HepG2 (cell line): ENCODE data around the gene NDUFS2. TPM values are rescaled to one million over a fixed set of nuclear protein-coding genes. Genes with fewer than 3 reads are reported as not detected.

Experiments
- CBX2 ChIP-seq, 2 experiments: fragments of 200-600 bp in 1 of 2; sonication (generic); formaldehyde crosslinking in 1 of 2; IDR thresholded peaks; 2 replicates each; pipeline versions ENCODE4 v1.7.0 to v1.8.1; 2018 to 2022; ENCODE audit warnings: low read depth in 2 of 2, low read length in 1 of 2, mild to moderate bottlenecking in 1 of 2, missing genetic modification reagents in 1 of 2
- ELF4 ChIP-seq: sonication (generic); formaldehyde crosslinking; IDR thresholded peaks from 2 replicates; pipeline ENCODE4 v1.5.0; 2020; ENCODE audit warnings: missing genetic modification reagents, mild to moderate bottlenecking, moderate library complexity, borderline replicate concordance
- ISL2 ChIP-seq: sonication (generic); formaldehyde crosslinking; IDR thresholded peaks from 2 replicates; pipeline ENCODE4 v1.5.0; 2020; ENCODE audit warnings: missing genetic modification reagents
- MATR3 ChIP-seq: sonication (generic); formaldehyde crosslinking; IDR thresholded peaks from 2 replicates; pipeline ENCODE4 v1.4.0; 2020; ENCODE audit warnings: missing genetic modification reagents
- NFYB ChIP-seq: sonication (generic); formaldehyde crosslinking; IDR thresholded peaks from 2 replicates; pipeline ENCODE4 v1.4.0; 2020; ENCODE audit warnings: missing genetic modification reagents
- NR2C2 ChIP-seq: sonication (generic); formaldehyde crosslinking; IDR thresholded peaks from 2 replicates; pipeline ENCODE4 v1.4.0; 2020; ENCODE audit warnings: missing genetic modification reagents, mild to moderate bottlenecking, moderate library complexity, borderline replicate concordance
- RBM22 ChIP-seq: fragments of 200-400 bp; formaldehyde crosslinking; optimal IDR thresholded peaks from 2 replicates; pipeline ENCODE3; 2017; ENCODE audit warnings: mild to moderate bottlenecking, low read length, moderate library complexity
- REXO4 ChIP-seq: sonication (generic); formaldehyde crosslinking; IDR thresholded peaks from 2 replicates; pipeline ENCODE4 v1.8.0; 2022; ENCODE audit warnings: missing genetic modification reagents, mild to moderate bottlenecking, borderline replicate concordance
- TBX2 ChIP-seq: sonication (generic); formaldehyde crosslinking; IDR thresholded peaks from 2 replicates; pipeline ENCODE4 v1.5.0; 2020; ENCODE audit warnings: missing genetic modification reagents, mild to moderate bottlenecking, borderline replicate concordance
- TMF1 ChIP-seq: sonication (generic); formaldehyde crosslinking; IDR thresholded peaks from 2 replicates; pipeline ENCODE4 v1.8.1; 2022; ENCODE audit warnings: low read depth, missing genetic modification reagents
- ZBTB38 ChIP-seq: sonication (generic); formaldehyde crosslinking; IDR thresholded peaks from 2 replicates; pipeline ENCODE4 v1.5.1; 2020; ENCODE audit warnings: mild to moderate bottlenecking, missing genetic modification reagents
- ZNF143 ChIP-seq: sonication (generic); formaldehyde crosslinking; IDR thresholded peaks from 2 replicates; pipeline ENCODE4 v1.4.0; 2020; ENCODE audit warnings: missing genetic modification reagents
- ZNF17 ChIP-seq: sonication (generic); formaldehyde crosslinking; IDR thresholded peaks from 2 replicates; pipeline ENCODE4 v1.5.0; 2020; ENCODE audit warnings: mild to moderate bottlenecking, missing genetic modification reagents
- ZNF274 ChIP-seq: sonication (generic); formaldehyde crosslinking; IDR thresholded peaks from 2 replicates; pipeline ENCODE4 v1.5.1; 2020; ENCODE audit warnings: mild to moderate bottlenecking, missing genetic modification reagents
- ZNF501 ChIP-seq: sonication (generic); formaldehyde crosslinking; IDR thresholded peaks from 2 replicates; pipeline ENCODE4 v1.5.1; 2020; ENCODE audit warnings: mild to moderate bottlenecking, moderate library complexity, missing genetic modification reagents
- ZNF589 ChIP-seq: sonication (generic); formaldehyde crosslinking; conservative IDR thresholded peaks from 2 replicates; pipeline ENCODE4 v1.8.0; 2022; ENCODE audit warnings: mild to moderate bottlenecking, moderate library complexity, missing genetic modification reagents
- ZNF749 ChIP-seq: sonication (generic); formaldehyde crosslinking; IDR thresholded peaks from 2 replicates; pipeline ENCODE4 v1.8.0; 2022; ENCODE audit warnings: mild to moderate bottlenecking, missing genetic modification reagents, moderate library complexity, borderline replicate concordance
- ZSCAN12 ChIP-seq: sonication (generic); formaldehyde crosslinking; IDR thresholded peaks from 2 replicates; pipeline ENCODE4 v1.9.0; 2021; ENCODE audit warnings: mild to moderate bottlenecking, missing genetic modification reagents
- polyA plus RNA-seq, 8 experiments: library from polyadenylated mRNA; depleted of rRNA in 3 of 8; stranded (reverse) in 7 of 8; unstranded in 1 of 8; fragments of >200 nt; fragmentation: Illumina TruSeq in 4 of 8; extraction: Trizol in 4 of 8; gene quantifications; 2 replicates each; pipeline versions ENCODE4 v1.2.1 to v1.2.3, GENCODE V29; 2011 to 2016; ENCODE audit warnings: low read depth in 4 of 8, missing spikeins in 1 of 8, mixed read lengths in 1 of 8; ENCODE audit not compliant: insufficient read depth in 1 of 8
- total RNA-seq, 5 experiments: library from RNA; depleted of rRNA; stranded (reverse); fragments of >200 nt; fragmentation: Illumina TruSeq; extraction: Trizol; gene quantifications; 2 replicates each; pipeline ENCODE4 v1.2.3, GENCODE V29; 2016; ENCODE audit warnings: low read depth in 1 of 5
- TF ChIP-seq, protein P1 (sequence below): sonication (generic); formaldehyde crosslinking; IDR thresholded peaks from 2 replicates; pipeline ENCODE4 v1.5.0; 2020; ENCODE audit warnings: missing genetic modification reagents, mild to moderate bottlenecking, borderline replicate concordance
- TF ChIP-seq, protein P2 (sequence below): sonication (generic); formaldehyde crosslinking; IDR thresholded peaks from 2 replicates; pipeline ENCODE4 v1.5.0; 2020; ENCODE audit warnings: missing genetic modification reagents
- TF ChIP-seq, protein P3 (sequence below): sonication (generic); formaldehyde crosslinking; IDR thresholded peaks from 2 replicates; pipeline ENCODE4 v1.4.0; 2020; ENCODE audit warnings: missing genetic modification reagents
- TF ChIP-seq, protein P4 (sequence below): sonication (generic); formaldehyde crosslinking; IDR thresholded peaks from 2 replicates; pipeline ENCODE4 v1.5.0; 2020; ENCODE audit warnings: missing genetic modification reagents, mild to moderate bottlenecking, borderline replicate concordance
- TF ChIP-seq, protein P5 (sequence below): sonication (generic); formaldehyde crosslinking; IDR thresholded peaks from 2 replicates; pipeline ENCODE4 v1.8.0; 2022; ENCODE audit warnings: missing genetic modification reagents, mild to moderate bottlenecking, inconsistent platforms, borderline replicate concordance

The NDUFS2 gene
- total and polyA plus RNA-seq, 2 of the 13 experiments (the other 11 are each of a cell fraction or from before 2014, with no cell fraction given) = 89.9 to 118 TPM

DNA sequence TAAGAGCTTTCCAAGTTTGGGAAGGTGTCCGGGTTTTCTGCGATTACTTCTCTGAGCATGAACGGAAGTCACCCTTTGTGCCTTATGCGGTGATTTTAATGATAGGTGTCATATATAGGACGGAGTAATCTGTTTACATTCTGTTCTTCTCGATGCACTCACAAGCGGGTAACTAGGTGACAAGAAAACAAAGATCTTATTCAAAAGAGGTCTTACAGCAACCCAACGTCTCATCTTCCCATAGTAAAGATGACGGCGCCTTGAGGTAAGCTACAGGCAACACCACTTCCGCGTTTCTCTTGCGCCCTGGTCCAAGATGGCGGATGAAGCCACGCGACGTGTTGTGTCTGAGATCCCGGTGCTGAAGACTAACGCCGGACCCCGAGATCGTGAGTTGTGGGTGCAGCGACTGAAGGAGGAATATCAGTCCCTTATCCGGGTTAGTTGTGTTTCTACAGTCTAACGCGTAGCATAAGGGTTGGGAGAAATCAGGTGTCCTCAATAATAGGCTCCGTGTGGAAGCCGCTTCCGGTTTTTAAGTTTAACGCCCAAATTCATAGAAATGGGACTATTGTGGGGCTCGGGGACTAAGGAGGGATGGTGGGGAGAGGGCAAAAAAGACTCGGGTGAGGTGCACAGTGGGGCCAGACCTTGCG lies 48.4 kb upstream of the NDUFS2 start, which contains the start of gene UFC1 (continued):
- TF ChIP-seq, protein P1, sequence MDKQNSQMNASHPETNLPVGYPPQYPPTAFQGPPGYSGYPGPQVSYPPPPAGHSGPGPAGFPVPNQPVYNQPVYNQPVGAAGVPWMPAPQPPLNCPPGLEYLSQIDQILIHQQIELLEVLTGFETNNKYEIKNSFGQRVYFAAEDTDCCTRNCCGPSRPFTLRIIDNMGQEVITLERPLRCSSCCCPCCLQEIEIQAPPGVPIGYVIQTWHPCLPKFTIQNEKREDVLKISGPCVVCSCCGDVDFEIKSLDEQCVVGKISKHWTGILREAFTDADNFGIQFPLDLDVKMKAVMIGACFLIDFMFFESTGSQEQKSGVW = no peak
- TF ChIP-seq ZNF749 (CRISPR knock-in tag) = peak; percentile 77; the same call in 1 of the 2 replicates
- TF ChIP-seq, protein P2, sequence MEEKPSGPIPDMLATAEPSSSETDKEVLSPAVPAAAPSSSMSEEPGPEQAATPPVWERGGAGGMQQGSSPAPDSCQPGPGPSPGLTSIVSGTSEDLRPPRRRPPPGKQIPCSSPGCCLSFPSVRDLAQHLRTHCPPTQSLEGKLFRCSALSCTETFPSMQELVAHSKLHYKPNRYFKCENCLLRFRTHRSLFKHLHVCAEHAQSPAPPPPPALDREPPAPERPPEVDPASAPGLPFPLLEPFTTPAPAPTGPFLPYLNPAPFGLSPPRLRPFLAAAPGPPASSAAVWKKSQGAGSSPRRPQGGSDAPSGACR (CRISPR knock-in tag) = no peak; the same call in 1 of the 2 replicates
- no peak for TF ChIP-seq CBX2 (IDR thresholded peaks at IDR 0.05; ENCODE audit: low read depth, low read length)
- no peak for TF ChIP-seq CBX2 (CRISPR knock-in tag; IDR thresholded peaks at IDR 0.05; ENCODE audit: low read depth)
- TF ChIP-seq ISL2 = no peak
- no peak for TF ChIP-seq REXO4 (CRISPR knock-in tag)
- TF ChIP-seq ZBTB38 (CRISPR knock-in tag) = no peak
- no peak for TF ChIP-seq ZNF17
- peak; percentile 78; the same call in 1 of the 2 replicates for TF ChIP-seq NR2C2
- TF ChIP-seq NFYB (CRISPR knock-in tag) = no peak
- TF ChIP-seq TMF1 (CRISPR knock-in tag) = no peak
- peak; percentile 48; the same call in 1 of the 2 replicates for TF ChIP-seq ZNF143 (CRISPR knock-in tag)
- no peak for TF ChIP-seq MATR3 (CRISPR knock-in tag)
- TF ChIP-seq, protein P3, sequence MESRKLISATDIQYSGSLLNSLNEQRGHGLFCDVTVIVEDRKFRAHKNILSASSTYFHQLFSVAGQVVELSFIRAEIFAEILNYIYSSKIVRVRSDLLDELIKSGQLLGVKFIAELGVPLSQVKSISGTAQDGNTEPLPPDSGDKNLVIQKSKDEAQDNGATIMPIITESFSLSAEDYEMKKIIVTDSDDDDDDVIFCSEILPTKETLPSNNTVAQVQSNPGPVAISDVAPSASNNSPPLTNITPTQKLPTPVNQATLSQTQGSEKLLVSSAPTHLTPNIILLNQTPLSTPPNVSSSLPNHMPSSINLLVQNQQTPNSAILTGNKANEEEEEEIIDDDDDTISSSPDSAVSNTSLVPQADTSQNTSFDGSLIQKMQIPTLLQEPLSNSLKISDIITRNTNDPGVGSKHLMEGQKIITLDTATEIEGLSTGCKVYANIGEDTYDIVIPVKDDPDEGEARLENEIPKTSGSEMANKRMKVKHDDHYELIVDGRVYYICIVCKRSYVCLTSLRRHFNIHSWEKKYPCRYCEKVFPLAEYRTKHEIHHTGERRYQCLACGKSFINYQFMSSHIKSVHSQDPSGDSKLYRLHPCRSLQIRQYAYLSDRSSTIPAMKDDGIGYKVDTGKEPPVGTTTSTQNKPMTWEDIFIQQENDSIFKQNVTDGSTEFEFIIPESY (CRISPR knock-in tag) = 0 out of 2 replicates have a peak, but pooled peaks have one; percentile 9
- TF ChIP-seq, protein P4, sequence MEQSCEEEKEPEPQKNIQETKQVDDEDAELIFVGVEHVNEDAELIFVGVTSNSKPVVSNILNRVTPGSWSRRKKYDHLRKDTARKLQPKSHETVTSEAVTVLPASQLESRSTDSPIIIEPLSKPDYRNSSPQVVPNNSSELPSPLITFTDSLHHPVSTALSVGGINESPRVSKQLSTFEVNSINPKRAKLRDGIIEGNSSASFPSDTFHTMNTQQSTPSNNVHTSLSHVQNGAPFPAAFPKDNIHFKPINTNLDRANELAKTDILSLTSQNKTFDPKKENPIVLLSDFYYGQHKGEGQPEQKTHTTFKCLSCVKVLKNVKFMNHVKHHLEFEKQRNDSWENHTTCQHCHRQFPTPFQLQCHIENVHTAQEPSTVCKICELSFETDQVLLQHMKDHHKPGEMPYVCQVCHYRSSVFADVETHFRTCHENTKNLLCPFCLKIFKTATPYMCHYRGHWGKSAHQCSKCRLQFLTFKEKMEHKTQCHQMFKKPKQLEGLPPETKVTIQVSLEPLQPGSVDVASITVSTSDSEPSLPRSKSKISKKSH (CRISPR knock-in tag) = no peak
- 0 out of 2 replicates have a peak, but pooled peaks have one; percentile 36 for TF ChIP-seq ZNF589
- TF ChIP-seq, protein P5, sequence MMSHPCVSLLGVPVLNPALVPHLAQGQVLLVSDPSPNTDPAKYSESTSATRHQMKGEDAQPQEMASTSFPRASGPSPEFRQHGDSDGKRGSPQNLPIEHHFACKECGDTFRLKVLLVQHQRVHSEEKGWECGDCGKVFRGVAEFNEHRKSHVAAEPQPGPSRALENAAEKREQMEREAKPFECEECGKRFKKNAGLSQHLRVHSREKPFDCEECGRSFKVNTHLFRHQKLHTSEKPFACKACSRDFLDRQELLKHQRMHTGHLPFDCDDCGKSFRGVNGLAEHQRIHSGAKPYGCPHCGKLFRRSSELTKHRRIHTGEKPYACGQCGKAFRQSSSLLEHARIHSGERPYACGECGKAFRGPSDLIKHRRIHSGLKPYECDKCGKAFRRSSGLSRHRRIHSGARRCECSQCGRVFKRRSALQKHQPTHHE (CRISPR knock-in tag) = peak; percentile 27; the same call in 1 of the 2 replicates
- TF ChIP-seq ELF4 (CRISPR knock-in tag) = peak; percentile 95
- peak; percentile 59; the same call in 1 of the 2 replicates for TF ChIP-seq ZNF501 (CRISPR knock-in tag)
- no peak for TF ChIP-seq ZNF274 (CRISPR knock-in tag)
- TF ChIP-seq ZSCAN12 (CRISPR knock-in tag) = no peak
- TF ChIP-seq RBM22 = peak; percentile 82
- peak; percentile 62; the same call in 1 of the 2 replicates for TF ChIP-seq TBX2
